Esophagus squamous epithelium (tissue), 5 donors: ENCODE data around the gene SPDYE4. TPM values are rescaled to one million over a fixed set of nuclear protein-coding genes. Genes with fewer than 3 reads are reported as not detected.
A peak's percentile ranks its signal among the peaks of the same experiment; 100 is the strongest.

ENCODE experiments used
- DNase-seq: peaks from one replicate; lab custom pipeline; 2025; lab: John Stamatoyannopoulos, UW
- H3K27ac ChIP-seq, 4 donors: fragments of 200-600 bp; sonication (generic); one replicate each; pipeline ENCODE4 v1.5.1; 2016 to 2019; ENCODE audit warnings: mild to moderate bottlenecking in 1 of 4
- H3K27me3 ChIP-seq, 4 donors: fragments of 200-600 bp; sonication (generic); 1 replicate in 3 of 4; 2 replicates in 1 of 4; pipeline versions ENCODE4 v1.5.1 to v1.6.0; 2017 to 2021; ENCODE audit warnings: antibody characterized with exemption in 1 of 4
- H3K36me3 ChIP-seq, 3 donors: fragments of 200-600 bp; sonication (generic); one replicate each; pipeline ENCODE4 v1.5.1; 2016 to 2019
- H3K4me1 ChIP-seq, 3 donors: fragments of 200-600 bp; sonication (generic); one replicate each; pipeline ENCODE4 v1.5.1; 2017 to 2019
- H3K4me3 ChIP-seq, 4 donors: fragments of 200-600 bp; sonication (generic); 1 replicate in 3 of 4; 2 replicates in 1 of 4; pipeline ENCODE4 v1.5.1; 2016 to 2019; ENCODE audit warnings: mild to moderate bottlenecking in 2 of 4, moderate library complexity in 1 of 4
- H3K9me3 ChIP-seq, 3 donors: fragments of 200-600 bp; sonication (generic); one replicate each; pipeline ENCODE4 v1.5.1; 2016 to 2019
- CTCF ChIP-seq, 6 experiments: fragments of 450-650 bp in 4 of 6; fragments of 200-600 bp in 2 of 6; sonication (generic) in 2 of 6; IDR thresholded peaks; one replicate each; pipeline ENCODE4 v1.5.1; 2016 to 2019; ENCODE audit warnings: antibody characterized with exemption in 6 of 6, mild to moderate bottlenecking in 4 of 6, moderate library complexity in 4 of 6
- POLR2A ChIP-seq, 4 donors: fragments of 450-650 bp; IDR thresholded peaks; one replicate each; pipeline ENCODE4 v1.6.1; 2017; ENCODE audit warnings: antibody characterized with exemption in 4 of 4, mild to moderate bottlenecking in 4 of 4, moderate library complexity in 3 of 4
- WGBS, 2 donors: methylation state at CpG; one replicate each; pipeline ENCODE4 v1.1.5; 2018; 5-methylcytosine and 5-hydroxymethylcytosine counted together
- intact Hi-C: fragments of 100-400 bp; cut with DNase I; formaldehyde crosslinking; loops from one replicate; pipeline ENCODE4 v1.15.0; 2022
- total RNA-seq, 4 donors: library from RNA; depleted of rRNA; stranded (reverse); fragments of >200 nt; gene quantifications; one replicate each; pipeline ENCODE4 v1.1.0, GENCODE V29; 2016
- donor health status: DM: yes; HTN: yes; CAD: no.

Gene SPDYE4
- total RNA-seq, 4 donors from 2014 or later, result not detected

DNA sequence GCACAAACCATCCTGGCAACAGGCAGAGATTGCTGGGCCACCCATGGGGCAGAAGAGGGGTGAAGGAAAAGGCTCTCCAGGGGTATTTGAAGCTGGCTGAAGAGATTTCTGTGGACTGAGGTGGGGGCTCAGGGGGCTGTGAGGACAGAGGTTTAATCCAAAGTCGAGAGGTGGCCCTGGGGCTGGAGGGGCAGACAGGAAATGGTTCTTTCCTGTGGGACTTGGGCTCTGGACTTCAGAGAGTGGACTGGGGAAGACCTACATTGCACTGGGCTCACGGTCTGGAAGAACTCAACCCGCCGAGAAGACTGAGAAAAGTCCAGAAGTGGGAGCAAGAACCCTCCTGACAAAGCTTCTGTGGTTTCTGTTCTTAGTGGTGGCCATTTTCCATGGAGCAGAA lies 16.6 kb downstream of the SPDYE4 start:
- Histone ChIP-seq H3K27ac (no peak overlapping the region), H3K4me3 (no peak overlapping the region), H3K27me3 (peaks cover 0 to 4% (median 0%) of the 10 kb centered on the region in 4 donors), H3K9me3 (no peaks in the 10 kb centered on the region), H3K36me3 (no peaks in the 10 kb centered on the region), H3K4me1 (peaks cover 9 to 17% (median 12%) of the 10 kb centered on the region in 3 donors)
- WGBS, 2 donors, result 49 to 100% methylated on average over 3 to 4 of the region's 4 CpGs
- no peak for TF ChIP-seq POLR2A (IDR thresholded peaks at IDR 0.05)
- TF ChIP-seq CTCF (IDR thresholded peaks at IDR 0.05), result no peak
- intact Hi-C loops, result loop anchor here (10.0 kb wide), 1 partner anchor 347 kb away; the partner anchor contains the start of gene RNF222
- DNase-seq, result no peak

GRCh38 chr17:8741366-8741765 lies 17.0 kb downstream of the SPDYE4 start:
- H3K27me3 ChIP-seq, result peaks cover 0 to 8% (median 0%) of the 10 kb centered on the region in 4 donors
- no peak overlapping the region for H3K27ac ChIP-seq
- H3K36me3 ChIP-seq, result no peaks in the 10 kb centered on the region
- H3K4me1 ChIP-seq, result peaks cover 9 to 14% (median 11%) of the 10 kb centered on the region in 3 donors
- no peak for TF ChIP-seq POLR2A (IDR thresholded peaks at IDR 0.05)
- no peak for TF ChIP-seq CTCF (IDR thresholded peaks at IDR 0.05)
- DNase-seq, result no peak
- WGBS, 2 donors, result 95 to 100% methylated on average over 3 to 8 of the region's 17 CpGs
- no peaks in the 10 kb centered on the region for H3K9me3 ChIP-seq
- no peak overlapping the region for H3K4me3 ChIP-seq
- intact Hi-C loops, result loop anchor here (10.0 kb wide), 1 partner anchor 347 kb away; the partner anchor contains the start of gene RNF222

GRCh38 chr17:8740486-8740885 lies 17.9 kb downstream of the SPDYE4 start:
- Histone ChIP-seq H3K9me3 (no peaks in the 10 kb centered on the region), H3K27ac (no peak overlapping the region), H3K4me3 (peak overlapping the region in 1 of 4 donors; percentile 26), H3K36me3 (no peaks in the 10 kb centered on the region), H3K4me1 (peaks cover under 1 to 6% (median 5%) of the 10 kb centered on the region in 3 donors), H3K27me3 (peaks cover 0 to 12% (median 0%) of the 10 kb centered on the region in 4 donors)
- 50 to 73% methylated on average over 5 to 12 of the region's 12 CpGs for WGBS, 2 donors
- TF ChIP-seq POLR2A (IDR thresholded peaks at IDR 0.05) (no peak), CTCF (IDR thresholded peaks at IDR 0.05) (no peak)
- intact Hi-C loops, result loop anchor here (10.0 kb wide), 1 partner anchor 346 kb away; the partner anchor contains the start of gene RNF222
- DNase-seq, result no peak

GRCh38 chr17:8739097-8739496 lies 19.2 kb downstream of the SPDYE4 start:
- DNase-seq, result no peak
- no peak for TF ChIP-seq POLR2A (IDR thresholded peaks at IDR 0.05)
- TF ChIP-seq CTCF (IDR thresholded peaks at IDR 0.05), result no peak
- H3K27me3 ChIP-seq, result peaks cover 0 to 12% (median 0%) of the 10 kb centered on the region in 4 donors

GRCh38 chr17:8736796-8737195 lies 21.6 kb downstream of the SPDYE4 start:
- H3K27ac ChIP-seq, result no peak overlapping the region
- no peak for DNase-seq
- H3K4me1 ChIP-seq, result no peaks in the 10 kb centered on the region
- no peaks in the 10 kb centered on the region for H3K36me3 ChIP-seq
- no peak for TF ChIP-seq CTCF (IDR thresholded peaks at IDR 0.05)
- intact Hi-C loops, result no loop called here
- H3K4me3 ChIP-seq, result no peak overlapping the region
- H3K9me3 ChIP-seq, result no peaks in the 10 kb centered on the region
- peaks cover 0 to 12% (median 0%) of the 10 kb centered on the region in 4 donors for H3K27me3 ChIP-seq
- 61 to 66% methylated on average over 2 of the region's 2 CpGs for whole genome bisulfite sequencing, 2 donors

More at GRCh38 chr17:8739097-8739496, 19.2 kb downstream of the SPDYE4 start:
- no peaks in the 10 kb centered on the region for H3K36me3 ChIP-seq
- no peaks in the 10 kb centered on the region for H3K4me1 ChIP-seq
- intact Hi-C loops, result no loop called here
- 41 to 43% methylated on average over 8 of the region's 8 CpGs for WGBS, 2 donors
- no peak overlapping the region for H3K4me3 ChIP-seq
- no peak overlapping the region for H3K27ac ChIP-seq
- H3K9me3 ChIP-seq, result no peaks in the 10 kb centered on the region
